WTC11 (cell line): Measurements from ENCODE around the gene RIC8A. TPM values are rescaled to one million over a fixed set of nuclear protein-coding genes. Genes with fewer than 3 reads are reported as not detected.

ENCODE experiments used
- ATAC-seq: fragments of 200-7000 bp; cut with Tn5 transposase; 2 replicates; pipeline ENCODE4 v1.10.0; 2021; ENCODE audit warnings: mild to moderate bottlenecking, moderate library complexity
- CTCF ChIA-PET: fragments of 300-600 bp; sonication (Branson Sonifier 250); formaldehyde crosslinking; loops from one replicate; lab custom pipeline; 2021; ENCODE audit warnings: antibody characterized with exemption; lab: Charles Lee
- POLR2A ChIA-PET: fragments of 350-600 bp; sonication (Branson Sonifier 250); formaldehyde crosslinking; loops from one replicate; lab custom pipeline; 2021; ENCODE audit warnings: antibody characterized with exemption; lab: Charles Lee
- DNase-seq: peaks from one replicate; pipeline ENCODE4 v3.0.0; 2021; ENCODE audit warnings: low spot score
- H3K27ac Mint-ChIP-seq: 2 replicates; pipeline ENCODE4 v1.8.0; 2021; ENCODE audit warnings: mixed read lengths
- H3K27me3 Mint-ChIP-seq: 2 replicates; pipeline ENCODE4 v1.8.0; 2021; ENCODE audit warnings: low read depth, mild to moderate bottlenecking, moderate library complexity, mixed read lengths
- H3K36me3 Mint-ChIP-seq: 2 replicates; pipeline ENCODE4 v1.8.0; 2021; ENCODE audit warnings: mixed read lengths
- H3K4me1 Mint-ChIP-seq: 2 replicates; pipeline ENCODE4 v1.8.0; 2022; ENCODE audit warnings: mixed read lengths
- H3K4me3 Mint-ChIP-seq: 2 replicates; pipeline ENCODE4 v1.8.0; 2021; ENCODE audit warnings: mild to moderate bottlenecking, moderate library complexity, mixed read lengths
- H3K9me3 Mint-ChIP-seq: 2 replicates; pipeline ENCODE4 v1.8.0; 2021; ENCODE audit warnings: mixed read lengths
- ATF1 ChIP-seq: sonication (generic); formaldehyde crosslinking; IDR thresholded peaks from 2 replicates; pipeline ENCODE4 v1.8.1; 2023; ENCODE audit warnings: mild to moderate bottlenecking, moderate library complexity, missing genetic modification reagents
- CBFB ChIP-seq: sonication (generic); formaldehyde crosslinking; IDR thresholded peaks from 2 replicates; pipeline ENCODE4 v1.8.1; 2022; ENCODE audit warnings: mild to moderate bottlenecking, low read depth, missing genetic modification reagents
- ERG ChIP-seq: fragments of 250-450 bp; sonication (Bioruptor Pico); IDR thresholded peaks from 2 replicates; pipeline ENCODE4 v1.8.0; 2021; ENCODE audit warnings: mild to moderate bottlenecking
- ESRRA ChIP-seq: sonication (generic); formaldehyde crosslinking; IDR thresholded peaks from 2 replicates; pipeline ENCODE4 v1.8.1; 2022; ENCODE audit warnings: mild to moderate bottlenecking, missing genetic modification reagents, borderline replicate concordance
- FOXP1 ChIP-seq: sonication (generic); formaldehyde crosslinking; IDR thresholded peaks from 2 replicates; pipeline ENCODE4 v1.8.0; 2022; ENCODE audit warnings: missing genetic modification reagents, mild to moderate bottlenecking, moderate library complexity, borderline replicate concordance
- GABPB1 ChIP-seq: sonication (generic); formaldehyde crosslinking; IDR thresholded peaks from 2 replicates; pipeline ENCODE4 v1.8.1; 2023; ENCODE audit warnings: mild to moderate bottlenecking, missing genetic modification reagents
- HMGA2 ChIP-seq: fragments of 250-450 bp; sonication (Bioruptor Pico); IDR thresholded peaks from 2 replicates; pipeline ENCODE4 v1.4.0; 2021; ENCODE audit warnings: mild to moderate bottlenecking, moderate library complexity
- NFYB ChIP-seq: sonication (generic); formaldehyde crosslinking; conservative IDR thresholded peaks from 2 replicates; pipeline ENCODE4 v1.8.0; 2022; ENCODE audit warnings: low read depth, missing genetic modification reagents
- NR3C1 ChIP-seq: sonication (generic); formaldehyde crosslinking; conservative IDR thresholded peaks from 2 replicates; pipeline ENCODE4 v1.8.1; 2023; ENCODE audit warnings: low read depth, mild to moderate bottlenecking, missing genetic modification reagents
- RELA ChIP-seq: sonication (generic); formaldehyde crosslinking; IDR thresholded peaks from 2 replicates; pipeline ENCODE4 v1.8.1; 2022; ENCODE audit warnings: missing genetic modification reagents, mild to moderate bottlenecking, borderline replicate concordance
- ZNF423 ChIP-seq: fragments of 250-450 bp; sonication (Bioruptor Pico); IDR thresholded peaks from 2 replicates; pipeline ENCODE4 v2.1.2; 2022; ENCODE audit warnings: mild to moderate bottlenecking, moderate library complexity
- ZNF532 ChIP-seq: fragments of 250-450 bp; sonication (Bioruptor Pico); IDR thresholded peaks from 2 replicates; pipeline ENCODE4 v1.9.0; 2021; ENCODE audit warnings: mild to moderate bottlenecking, borderline replicate concordance
- ZNF671 ChIP-seq: fragments of 250-450 bp; sonication (Bioruptor Pico); IDR thresholded peaks from 2 replicates; pipeline ENCODE4 v1.8.0; 2021; ENCODE audit warnings: mild to moderate bottlenecking
- total RNA-seq: library from RNA; stranded (reverse); gene quantifications from 3 replicates; pipeline ENCODE4 v1.2.3, GENCODE V29; 2021
- TF ChIP-seq, protein P1 (sequence below): sonication (generic); formaldehyde crosslinking; IDR thresholded peaks from 2 replicates; pipeline ENCODE4 v1.8.1; 2023; ENCODE audit warnings: mild to moderate bottlenecking, missing genetic modification reagents
- TF ChIP-seq, protein P2 (sequence below): sonication (generic); formaldehyde crosslinking; IDR thresholded peaks from 2 replicates; pipeline ENCODE4 v1.8.1; 2023; ENCODE audit warnings: mild to moderate bottlenecking, missing genetic modification reagents, borderline replicate concordance
- TF ChIP-seq, protein P3 (sequence below): fragments of 250-450 bp; sonication (Bioruptor Pico); IDR thresholded peaks from 2 replicates; pipeline ENCODE4 v1.9.0; 2021; ENCODE audit warnings: moderate library complexity, mild to moderate bottlenecking, inconsistent platforms, borderline replicate concordance

The RIC8A gene
- total RNA-seq, 1 experiment from 2014 or later = 68.3 TPM

DNA sequence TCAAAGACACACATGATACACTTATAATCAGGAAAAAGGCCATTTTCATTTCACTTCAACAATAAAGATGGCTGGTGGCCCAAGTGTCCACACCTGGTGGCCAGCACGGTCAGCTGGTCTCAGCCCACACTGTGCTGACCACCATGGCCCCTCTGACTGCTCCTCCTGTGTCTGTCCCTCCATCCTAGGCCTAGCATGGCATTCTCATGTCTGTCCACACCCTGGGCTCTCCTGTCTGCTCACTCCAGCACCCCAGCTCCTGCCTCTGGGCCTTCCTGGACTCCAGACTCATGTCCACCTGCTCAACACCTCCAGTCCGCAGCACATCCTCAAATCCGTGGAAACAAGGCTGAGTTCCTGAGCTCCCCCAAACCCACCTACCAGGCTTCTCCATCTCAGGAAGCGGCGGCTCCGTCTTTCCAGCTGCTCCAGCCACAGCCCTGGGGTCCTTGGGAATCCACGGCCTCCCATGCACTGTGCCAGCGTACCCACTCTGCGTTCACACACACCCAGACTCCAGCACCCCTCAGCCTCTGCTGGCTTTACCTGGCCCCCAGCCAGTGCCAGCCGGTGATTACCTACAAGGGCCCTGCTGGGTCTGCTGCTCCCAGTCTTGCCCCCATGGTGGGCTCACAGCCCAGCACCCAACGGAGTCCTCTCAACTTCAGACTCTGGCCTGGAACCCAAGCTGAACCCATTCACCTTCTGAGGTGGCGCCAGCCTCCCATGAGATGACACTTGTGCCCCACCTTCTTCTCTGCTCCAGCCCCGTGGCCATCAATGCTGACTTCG, 14.7 kb downstream of the RIC8A start (continued):
- no peak for TF ChIP-seq ZNF532
- TF ChIP-seq, protein P1, sequence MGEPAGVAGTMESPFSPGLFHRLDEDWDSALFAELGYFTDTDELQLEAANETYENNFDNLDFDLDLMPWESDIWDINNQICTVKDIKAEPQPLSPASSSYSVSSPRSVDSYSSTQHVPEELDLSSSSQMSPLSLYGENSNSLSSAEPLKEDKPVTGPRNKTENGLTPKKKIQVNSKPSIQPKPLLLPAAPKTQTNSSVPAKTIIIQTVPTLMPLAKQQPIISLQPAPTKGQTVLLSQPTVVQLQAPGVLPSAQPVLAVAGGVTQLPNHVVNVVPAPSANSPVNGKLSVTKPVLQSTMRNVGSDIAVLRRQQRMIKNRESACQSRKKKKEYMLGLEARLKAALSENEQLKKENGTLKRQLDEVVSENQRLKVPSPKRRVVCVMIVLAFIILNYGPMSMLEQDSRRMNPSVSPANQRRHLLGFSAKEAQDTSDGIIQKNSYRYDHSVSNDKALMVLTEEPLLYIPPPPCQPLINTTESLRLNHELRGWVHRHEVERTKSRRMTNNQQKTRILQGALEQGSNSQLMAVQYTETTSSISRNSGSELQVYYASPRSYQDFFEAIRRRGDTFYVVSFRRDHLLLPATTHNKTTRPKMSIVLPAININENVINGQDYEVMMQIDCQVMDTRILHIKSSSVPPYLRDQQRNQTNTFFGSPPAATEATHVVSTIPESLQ (CRISPR knock-in tag) = no peak

GRCh38 chr11:223026-223789, 15.7 kb downstream of the RIC8A start:
- CTCF ChIA-PET = no interaction called here
- H3K27me3 Mint-ChIP-seq = no peaks in the 10 kb centered on the region
- no peak overlapping the region for H3K4me3 Mint-ChIP-seq
- H3K27ac Mint-ChIP-seq = no peak overlapping the region
- DNase-seq (no peak), ATAC-seq (no peak)
- H3K4me1 Mint-ChIP-seq = no peaks in the 10 kb centered on the region
- no peaks in the 10 kb centered on the region for H3K36me3 Mint-ChIP-seq
- POLR2A ChIA-PET = no interaction called here
- no peaks in the 10 kb centered on the region for H3K9me3 Mint-ChIP-seq
- TF ChIP-seq, protein P2, sequence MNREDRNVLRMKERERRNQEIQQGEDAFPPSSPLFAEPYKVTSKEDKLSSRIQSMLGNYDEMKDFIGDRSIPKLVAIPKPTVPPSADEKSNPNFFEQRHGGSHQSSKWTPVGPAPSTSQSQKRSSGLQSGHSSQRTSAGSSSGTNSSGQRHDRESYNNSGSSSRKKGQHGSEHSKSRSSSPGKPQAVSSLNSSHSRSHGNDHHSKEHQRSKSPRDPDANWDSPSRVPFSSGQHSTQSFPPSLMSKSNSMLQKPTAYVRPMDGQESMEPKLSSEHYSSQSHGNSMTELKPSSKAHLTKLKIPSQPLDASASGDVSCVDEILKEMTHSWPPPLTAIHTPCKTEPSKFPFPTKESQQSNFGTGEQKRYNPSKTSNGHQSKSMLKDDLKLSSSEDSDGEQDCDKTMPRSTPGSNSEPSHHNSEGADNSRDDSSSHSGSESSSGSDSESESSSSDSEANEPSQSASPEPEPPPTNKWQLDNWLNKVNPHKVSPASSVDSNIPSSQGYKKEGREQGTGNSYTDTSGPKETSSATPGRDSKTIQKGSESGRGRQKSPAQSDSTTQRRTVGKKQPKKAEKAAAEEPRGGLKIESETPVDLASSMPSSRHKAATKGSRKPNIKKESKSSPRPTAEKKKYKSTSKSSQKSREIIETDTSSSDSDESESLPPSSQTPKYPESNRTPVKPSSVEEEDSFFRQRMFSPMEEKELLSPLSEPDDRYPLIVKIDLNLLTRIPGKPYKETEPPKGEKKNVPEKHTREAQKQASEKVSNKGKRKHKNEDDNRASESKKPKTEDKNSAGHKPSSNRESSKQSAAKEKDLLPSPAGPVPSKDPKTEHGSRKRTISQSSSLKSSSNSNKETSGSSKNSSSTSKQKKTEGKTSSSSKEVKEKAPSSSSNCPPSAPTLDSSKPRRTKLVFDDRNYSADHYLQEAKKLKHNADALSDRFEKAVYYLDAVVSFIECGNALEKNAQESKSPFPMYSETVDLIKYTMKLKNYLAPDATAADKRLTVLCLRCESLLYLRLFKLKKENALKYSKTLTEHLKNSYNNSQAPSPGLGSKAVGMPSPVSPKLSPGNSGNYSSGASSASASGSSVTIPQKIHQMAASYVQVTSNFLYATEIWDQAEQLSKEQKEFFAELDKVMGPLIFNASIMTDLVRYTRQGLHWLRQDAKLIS = no peak
- no peak for TF ChIP-seq ERG (CRISPR knock-in tag)
- TF ChIP-seq FOXP1 (CRISPR knock-in tag) = no peak
- TF ChIP-seq CBFB (CRISPR knock-in tag) = no peak
- TF ChIP-seq ZNF423 (CRISPR knock-in tag) = no peak
- TF ChIP-seq ZNF671 (CRISPR knock-in tag) = no peak
- TF ChIP-seq RELA (CRISPR knock-in tag) = no peak
- no peak for TF ChIP-seq NFYB (CRISPR knock-in tag)
- TF ChIP-seq, protein P3, sequence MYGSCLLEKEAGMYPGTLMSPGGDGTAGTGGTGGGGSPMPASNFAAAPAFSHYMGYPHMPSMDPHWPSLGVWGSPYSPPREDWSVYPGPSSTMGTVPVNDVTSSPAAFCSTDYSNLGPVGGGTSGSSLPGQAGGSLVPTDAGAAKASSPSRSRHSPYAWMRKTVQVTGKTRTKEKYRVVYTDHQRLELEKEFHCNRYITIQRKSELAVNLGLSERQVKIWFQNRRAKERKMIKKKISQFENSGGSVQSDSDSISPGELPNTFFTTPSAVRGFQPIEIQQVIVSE (CRISPR knock-in tag) = no peak
- TF ChIP-seq ATF1 (CRISPR knock-in tag) = no peak
- TF ChIP-seq ESRRA = no peak
- no peak for TF ChIP-seq GABPB1 (CRISPR knock-in tag)
- TF ChIP-seq NR3C1 (CRISPR knock-in tag) = no peak
- TF ChIP-seq HMGA2 (CRISPR knock-in tag) = no peak
